Measurements from ENCODE around the gene RRP7A. TPM values are rescaled to one million over a fixed set of nuclear protein-coding genes. Genes with fewer than 3 reads are reported as not detected.

The RRP7A gene
- total RNA-seq, 4 donors from 2014 or later, result 9.7 to 38.6 (median 28.6) TPM

DNA sequence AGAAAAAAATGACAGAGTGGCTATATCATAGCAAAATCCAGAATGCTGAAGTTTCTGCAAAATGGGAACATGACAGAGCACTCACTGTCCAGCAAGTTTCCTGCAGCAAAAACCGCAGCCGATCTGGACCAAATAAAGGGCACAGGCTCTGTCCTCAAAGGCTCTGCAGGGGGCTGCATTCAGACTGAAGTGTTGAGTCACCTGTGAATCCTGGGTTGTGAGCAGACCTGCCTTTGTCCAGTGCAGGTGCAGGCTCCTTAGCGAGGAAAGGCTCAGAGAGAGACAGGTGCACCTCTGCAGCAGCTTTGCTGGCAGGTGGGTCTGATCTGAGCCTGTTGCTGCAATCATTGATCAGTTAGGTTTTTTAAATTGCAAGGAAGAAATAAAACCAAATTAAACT is 58.1 kb downstream of the RRP7A start:
- no peak overlapping the region for H3K27ac ChIP-seq
- H3K36me3 ChIP-seq, result no peaks in the 10 kb centered on the region
- no peak overlapping the region for H3K4me3 ChIP-seq
- no peaks in the 10 kb centered on the region for H3K9me3 ChIP-seq
- no peak for DNase-seq
- H3K27me3 ChIP-seq, result peaks cover 0 to 9% of the 10 kb centered on the region in 2 donors
- TF ChIP-seq CTCF (IDR thresholded peaks at IDR 0.05) (no peak), POLR2A (IDR thresholded peaks at IDR 0.05) (no peak)
- intact Hi-C loops (cut with DNase I; ENCODE audit: low total_unique reads), result no loop called here
- H3K4me1 ChIP-seq, result no peaks in the 10 kb centered on the region

Small RNAs within 50 kb of the gene (small RNA-seq; reads per million reads assigned to genes)
- gene RN7SKP80 (0.54 reads per million), gene RNU6-513P (not detected)

Other genes with a start within 250 kb of the RRP7A start
- gene TCF20, start 249.1 kb downstream of the RRP7A start, total RNA-seq, result 10 to 100 TPM; 14.4 to 51.7 (median 27.3) TPM
- 1 to 10 TPM in 1 of 4 donors, under 1 TPM in 2, not detected in 1; 0.26 to 1.1 (median 0.64) TPM for gene NFAM1, start 87.4 kb downstream of the RRP7A start, total RNA-seq
- 1 to 10 TPM; 3.6 to 9.9 (median 6.7) TPM for gene SERHL2, start 34.2 kb upstream of the RRP7A start, total RNA-seq
- 10 to 100 TPM; 25.9 to 73.3 (median 39.2) TPM for gene POLDIP3, start 95.1 kb upstream of the RRP7A start, total RNA-seq
- under 1 TPM in 1 of 4 donors, not detected in 3; 0.79 TPM for gene ATP5MGL, start 120.8 kb upstream of the RRP7A start, total RNA-seq
- gene CYB5R3, start 129.6 kb upstream of the RRP7A start, total RNA-seq, result 100 to 1,000 TPM in 1 of 4 donors, 10 to 100 TPM in 3; 34.0 to 225 (median 51.7) TPM
- 10 to 100 TPM in 3 of 4 donors, 1 to 10 TPM in 1; 4.4 to 100.0 (median 19.6) TPM for gene A4GALT, start 201.1 kb upstream of the RRP7A start, total RNA-seq

Data from uterus (tissue), 4 donors.